Measurements from ENCODE around the gene RAB38.

RAB38 gene

DNA sequence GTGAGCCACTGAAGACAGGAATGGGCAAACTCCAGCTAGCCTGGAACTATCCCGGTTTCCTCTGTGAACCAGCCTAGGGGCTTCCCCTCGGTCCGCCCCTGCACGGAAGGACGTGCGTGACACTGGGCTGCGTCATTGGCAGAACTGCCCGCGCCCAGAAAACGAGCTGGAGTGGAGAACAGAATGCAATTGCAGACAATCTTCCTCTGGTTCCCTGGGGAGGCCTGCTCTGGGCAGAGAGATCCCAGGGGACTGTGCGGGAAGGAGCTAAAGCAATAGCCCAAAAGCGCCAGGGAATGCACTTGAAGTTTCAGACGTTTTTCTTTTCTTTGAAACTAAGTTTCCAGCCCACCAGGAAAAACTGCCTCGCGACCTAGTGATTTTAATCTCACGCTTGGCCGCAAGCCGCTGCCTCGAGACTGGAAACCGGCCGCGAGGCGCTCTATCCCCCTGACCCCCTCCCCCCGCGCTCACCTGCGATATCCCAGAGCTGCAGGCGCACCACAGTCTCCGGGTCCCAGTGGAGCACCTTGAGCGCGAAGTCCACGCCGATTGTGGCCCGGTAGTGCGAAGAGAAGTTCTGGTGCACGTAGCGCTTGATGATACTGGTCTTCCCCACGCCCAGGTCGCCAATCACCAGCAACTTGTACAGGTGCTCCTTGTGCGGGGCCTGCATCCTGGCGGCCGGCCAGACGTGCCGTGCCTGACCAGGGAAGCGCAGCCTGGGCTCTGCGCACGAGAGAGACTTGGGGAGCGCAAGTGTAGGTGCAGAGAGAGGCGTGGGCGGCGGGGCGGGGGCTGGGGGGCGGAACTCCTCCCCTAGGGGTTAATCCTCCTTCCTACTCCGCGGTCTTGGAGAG lies at the start of gene RAB38:
Gene RAB38 (minus strand): TSS at position 735 of the 860 bp plus-strand sequence. CDS start 59 bp downstream, at position 676.
- peak; percentile 57 for DNase-seq (ENCODE audit: low spot score)
- TF ChIP-seq, protein P1, sequence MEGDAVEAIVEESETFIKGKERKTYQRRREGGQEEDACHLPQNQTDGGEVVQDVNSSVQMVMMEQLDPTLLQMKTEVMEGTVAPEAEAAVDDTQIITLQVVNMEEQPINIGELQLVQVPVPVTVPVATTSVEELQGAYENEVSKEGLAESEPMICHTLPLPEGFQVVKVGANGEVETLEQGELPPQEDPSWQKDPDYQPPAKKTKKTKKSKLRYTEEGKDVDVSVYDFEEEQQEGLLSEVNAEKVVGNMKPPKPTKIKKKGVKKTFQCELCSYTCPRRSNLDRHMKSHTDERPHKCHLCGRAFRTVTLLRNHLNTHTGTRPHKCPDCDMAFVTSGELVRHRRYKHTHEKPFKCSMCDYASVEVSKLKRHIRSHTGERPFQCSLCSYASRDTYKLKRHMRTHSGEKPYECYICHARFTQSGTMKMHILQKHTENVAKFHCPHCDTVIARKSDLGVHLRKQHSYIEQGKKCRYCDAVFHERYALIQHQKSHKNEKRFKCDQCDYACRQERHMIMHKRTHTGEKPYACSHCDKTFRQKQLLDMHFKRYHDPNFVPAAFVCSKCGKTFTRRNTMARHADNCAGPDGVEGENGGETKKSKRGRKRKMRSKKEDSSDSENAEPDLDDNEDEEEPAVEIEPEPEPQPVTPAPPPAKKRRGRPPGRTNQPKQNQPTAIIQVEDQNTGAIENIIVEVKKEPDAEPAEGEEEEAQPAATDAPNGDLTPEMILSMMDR (IDR thresholded peaks at IDR 0.05; ENCODE audit: borderline replicate concordance, control extremely low read depth, extremely low read depth, insufficient read depth, missing control alignments), result no peak
- in situ Hi-C loops (cut with MboI; ENCODE audit: low sequenced_read_pairs, unreplicated experiment), result no loop called here

DNA sequence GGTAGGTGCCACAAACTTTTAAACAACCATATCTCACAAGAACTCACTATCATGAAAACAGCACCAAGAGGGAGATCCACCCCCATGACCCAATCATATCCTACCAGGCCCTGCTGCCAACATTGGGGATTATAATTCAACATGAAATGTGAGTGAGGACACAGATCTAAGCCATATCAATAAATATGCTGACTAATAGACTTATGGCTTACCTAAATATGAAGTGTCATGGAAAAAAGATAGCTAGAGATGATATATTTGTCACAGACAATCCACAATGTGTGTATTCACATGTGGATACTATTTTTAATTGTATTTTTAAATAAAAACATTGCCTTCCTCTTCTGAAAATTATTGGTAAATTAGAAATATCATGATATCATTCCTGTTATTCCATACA lies 38.2 kb upstream of the RAB38 start:
- DNase-seq (ENCODE audit: low spot score), result no peak
- in situ Hi-C loops (cut with MboI; ENCODE audit: low sequenced_read_pairs, unreplicated experiment), result no loop called here
- TF ChIP-seq, protein P1 (IDR thresholded peaks at IDR 0.05; ENCODE audit: borderline replicate concordance, control extremely low read depth, extremely low read depth, insufficient read depth, missing control alignments), result no peak

DNA sequence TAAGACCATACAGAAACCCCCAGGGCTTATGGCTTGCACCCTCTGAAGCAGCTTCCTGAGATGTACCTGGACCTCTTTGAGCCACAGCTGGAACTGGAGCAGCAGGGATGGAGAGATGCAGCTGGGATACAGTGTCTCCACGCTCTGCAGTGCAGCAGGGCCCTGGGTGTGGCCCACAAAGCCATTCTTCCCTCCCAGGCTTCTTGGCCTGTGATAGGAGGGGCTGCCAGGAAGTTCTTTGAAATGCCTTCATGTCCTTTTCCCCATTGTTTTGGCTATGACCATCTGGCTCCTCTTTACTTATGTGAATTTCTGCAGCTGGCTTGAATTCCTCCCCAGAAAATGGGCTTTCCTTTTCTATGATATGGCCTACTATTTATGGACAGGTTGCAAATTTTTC lies 37.1 kb upstream of the RAB38 start:
- TF ChIP-seq, protein P1 (IDR thresholded peaks at IDR 0.05; ENCODE audit: borderline replicate concordance, control extremely low read depth, extremely low read depth, insufficient read depth, missing control alignments), result no peak
- no peak for DNase-seq (ENCODE audit: low spot score)
- in situ Hi-C loops (cut with MboI; ENCODE audit: low sequenced_read_pairs, unreplicated experiment), result no loop called here

DNA sequence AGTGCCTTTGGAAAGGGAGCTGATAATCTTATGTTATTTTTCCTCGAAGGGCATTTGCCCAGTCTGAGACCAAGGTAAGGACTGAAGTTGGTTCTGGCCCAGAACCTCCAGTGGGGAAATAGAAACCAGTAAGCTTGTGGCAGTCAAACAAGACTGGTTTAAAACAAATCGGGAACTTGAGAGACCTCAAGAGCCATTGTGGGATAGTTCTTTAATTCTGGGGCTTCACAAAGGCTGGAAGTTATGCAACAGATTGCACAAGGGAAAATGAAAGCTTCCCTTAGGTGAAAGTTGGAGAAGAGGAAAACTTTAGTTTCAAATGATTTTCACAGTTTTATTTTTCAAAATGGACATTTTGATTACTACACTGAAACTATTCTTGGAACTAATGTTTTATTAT lies 33.5 kb upstream of the RAB38 start:
- in situ Hi-C loops (cut with MboI; ENCODE audit: low sequenced_read_pairs, unreplicated experiment), result no loop called here
- no peak for DNase-seq (ENCODE audit: low spot score)
- TF ChIP-seq, protein P1 (IDR thresholded peaks at IDR 0.05; ENCODE audit: borderline replicate concordance, control extremely low read depth, extremely low read depth, insufficient read depth, missing control alignments), result no peak

DNA sequence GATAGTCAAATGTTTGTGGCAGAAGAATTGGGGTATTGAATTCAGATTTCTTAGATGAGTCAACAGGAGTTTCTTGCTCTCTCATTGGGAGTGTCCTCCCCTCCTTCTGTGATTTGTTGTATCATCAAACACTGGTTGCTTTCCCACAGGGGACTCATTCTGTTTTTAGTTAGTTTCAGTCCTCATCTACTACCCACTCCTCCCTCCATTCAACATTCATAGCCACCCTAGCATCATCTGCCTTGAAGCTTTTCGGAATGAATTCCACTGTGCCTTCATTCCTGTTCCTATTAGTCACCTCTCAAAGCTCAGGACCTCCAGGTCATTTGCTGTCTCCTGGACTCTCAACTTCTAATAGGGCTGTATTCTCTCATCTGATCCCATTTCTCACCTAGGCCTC lies 31.5 kb upstream of the RAB38 start:
- DNase-seq (ENCODE audit: low spot score), result no peak
- in situ Hi-C loops (cut with MboI; ENCODE audit: low sequenced_read_pairs, unreplicated experiment), result no loop called here
- TF ChIP-seq, protein P1 (IDR thresholded peaks at IDR 0.05; ENCODE audit: borderline replicate concordance, control extremely low read depth, extremely low read depth, insufficient read depth, missing control alignments), result no peak

DNA sequence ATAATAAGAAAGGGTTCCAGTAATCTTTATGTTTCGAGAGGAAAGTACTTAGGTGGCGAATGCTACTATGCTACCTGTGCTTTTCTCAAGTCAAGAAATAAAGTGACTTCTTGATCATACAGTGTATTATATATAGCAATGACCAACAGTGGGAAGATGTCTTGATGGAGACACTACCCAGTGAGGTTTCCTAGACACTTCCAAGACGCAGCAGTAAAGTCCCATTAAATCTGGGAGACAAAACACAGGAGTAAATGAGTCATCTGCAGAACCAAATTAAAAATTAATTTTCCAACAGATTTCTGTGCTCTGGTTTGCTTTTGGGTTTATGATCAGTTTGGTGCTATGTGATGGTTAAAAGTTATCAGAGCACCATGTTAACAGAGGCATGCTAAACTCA lies 29.1 kb upstream of the RAB38 start:
- no peak for DNase-seq (ENCODE audit: low spot score)
- TF ChIP-seq, protein P1 (IDR thresholded peaks at IDR 0.05; ENCODE audit: borderline replicate concordance, control extremely low read depth, extremely low read depth, insufficient read depth, missing control alignments), result no peak
- in situ Hi-C loops (cut with MboI; ENCODE audit: low sequenced_read_pairs, unreplicated experiment), result no loop called here

Data from GM13976 (cell line).